Keratinocyte (primary cell): ENCODE results near the gene LHX4. TPM values are rescaled to one million over a fixed set of nuclear protein-coding genes. Genes with fewer than 3 reads are reported as not detected.

Experiments used
- DNase-seq: peaks from one replicate; pipeline ENCODE4 v3.0.0-alpha.2; 2011; ENCODE audit warnings: low read depth, missing footprints, low spot score
- FAIRE-seq: peaks from 2 replicates; lab custom pipeline; 2011; peaks lifted over from hg19 to GRCh38; lab: Jason Lieb, UNC
- H2AFZ ChIP-seq: 2 replicates; pipeline ENCODE4 v1.6.0; 2012; ENCODE audit warnings: low read length, control low read depth, inconsistent platforms; ENCODE audit not compliant: control insufficient read depth
- H3K27ac ChIP-seq: 2 replicates; pipeline ENCODE4 v1.5.1; 2011; ENCODE audit warnings: low read length; ENCODE audit not compliant: control insufficient read depth, insufficient read depth
- H3K27me3 ChIP-seq: 3 replicates; pipeline ENCODE4 v1.6.0; 2011; ENCODE audit warnings: low read length; ENCODE audit not compliant: control insufficient read depth, insufficient read depth; ENCODE audit errors: extremely low read depth
- H3K36me3 ChIP-seq, 2 experiments: 2 replicates in 1 of 2; 3 replicates in 1 of 2; pipeline ENCODE4 v1.5.1; 2011; ENCODE audit warnings: low read length in 2 of 2, mild to moderate bottlenecking in 1 of 2; ENCODE audit not compliant: control insufficient read depth in 2 of 2, insufficient read depth in 2 of 2; ENCODE audit errors: extremely low read depth in 1 of 2
- H3K4me1 ChIP-seq: 3 replicates; pipeline ENCODE4 v1.5.1; 2011; ENCODE audit warnings: low read length; ENCODE audit not compliant: control insufficient read depth, insufficient read depth; ENCODE audit errors: extremely low read depth
- H3K4me2 ChIP-seq: 3 replicates; pipeline ENCODE4 v1.6.0; 2011; ENCODE audit warnings: low read depth, low read length; ENCODE audit not compliant: control insufficient read depth, insufficient read depth; ENCODE audit errors: extremely low read depth
- H3K4me3 ChIP-seq, 3 experiments: fragments of 200-600 bp in 1 of 3; sonication (generic) in 1 of 3; 2 replicates in 2 of 3; 3 replicates in 1 of 3; pipeline ENCODE4 v1.5.1; 2011 to 2016; ENCODE audit warnings: low read length in 3 of 3, mild to moderate bottlenecking in 3 of 3, control low read depth in 2 of 3, inconsistent platforms in 1 of 3, low read depth in 1 of 3, mixed read lengths in 1 of 3, mixed run types in 1 of 3, moderate library complexity in 1 of 3; ENCODE audit not compliant: control insufficient read depth in 2 of 3, insufficient read depth in 2 of 3; ENCODE audit errors: extremely low read depth in 1 of 3
- H3K79me2 ChIP-seq: 2 replicates; pipeline ENCODE4 v1.6.0; 2012; ENCODE audit warnings: low read length; ENCODE audit not compliant: control insufficient read depth, insufficient read depth
- H3K9ac ChIP-seq: 3 replicates; pipeline ENCODE4 v1.6.0; 2011; ENCODE audit warnings: low read length; ENCODE audit not compliant: control insufficient read depth, insufficient read depth; ENCODE audit errors: extremely low read depth
- H3K9me1 ChIP-seq: 3 replicates; pipeline ENCODE4 v1.6.0; 2011; ENCODE audit warnings: low read length; ENCODE audit not compliant: control insufficient read depth, insufficient read depth; ENCODE audit errors: extremely low read depth
- H3K9me3 ChIP-seq: 2 replicates; pipeline ENCODE4 v1.5.1; 2012; ENCODE audit warnings: low read depth, low read length; ENCODE audit not compliant: control insufficient read depth
- H4K20me1 ChIP-seq: 3 replicates; pipeline ENCODE4 v1.6.0; 2011; ENCODE audit warnings: low read length; ENCODE audit not compliant: control insufficient read depth, insufficient read depth; ENCODE audit errors: extremely low read depth
- EZH2 ChIP-seq: IDR thresholded peaks from one replicate; pipeline ENCODE4 v1.6.1; 2012; ENCODE audit warnings: inconsistent platforms, mild to moderate bottlenecking, low read length, moderate library complexity
- dilution Hi-C: fragments of 300-500 bp; cut with MboI; formaldehyde crosslinking; loops from one replicate; pipeline ENCODE4 v1.7.0; 2020; ENCODE audit warnings: low sequenced_read_pairs; ENCODE audit not compliant: extremely low pct_ligation_motif_present
- polyA plus RNA-seq, 5 experiments: library from polyadenylated mRNA; depleted of rRNA in 3 of 5; stranded (reverse) in 3 of 5; stranded (forward) in 1 of 5; unstranded in 1 of 5; fragments of >200 nt; gene quantifications; 1 replicate in 1 of 5; 2 replicates in 3 of 5; 3 replicates in 1 of 5; pipeline versions ENCODE4 v1.2.1 to v1.2.3, GENCODE V29; 2011 to 2012; ENCODE audit warnings: missing spikeins in 2 of 5, low read depth in 1 of 5, low replicate concordance in 1 of 5
- TF ChIP-seq, protein P1 (sequence below), 3 experiments: IDR thresholded peaks in 1 of 3; conservative IDR thresholded peaks in 1 of 3; optimal IDR thresholded peaks in 1 of 3; 2 replicates in 2 of 3; 3 replicates in 1 of 3; pipeline versions ENCODE3 to v1.5.1; 2011; ENCODE audit warnings: low read length in 3 of 3, mild to moderate bottlenecking in 3 of 3, moderate library complexity in 2 of 3, control low read depth in 1 of 3, inconsistent platforms in 1 of 3; ENCODE audit not compliant: insufficient read depth in 2 of 3; ENCODE audit errors: extremely low read depth in 1 of 3

The LHX4 gene
- polyA plus RNA-seq, 1 donor (not counting 4 experiments of a cell fraction or from before 2014, with no cell fraction given): not detected

DNA sequence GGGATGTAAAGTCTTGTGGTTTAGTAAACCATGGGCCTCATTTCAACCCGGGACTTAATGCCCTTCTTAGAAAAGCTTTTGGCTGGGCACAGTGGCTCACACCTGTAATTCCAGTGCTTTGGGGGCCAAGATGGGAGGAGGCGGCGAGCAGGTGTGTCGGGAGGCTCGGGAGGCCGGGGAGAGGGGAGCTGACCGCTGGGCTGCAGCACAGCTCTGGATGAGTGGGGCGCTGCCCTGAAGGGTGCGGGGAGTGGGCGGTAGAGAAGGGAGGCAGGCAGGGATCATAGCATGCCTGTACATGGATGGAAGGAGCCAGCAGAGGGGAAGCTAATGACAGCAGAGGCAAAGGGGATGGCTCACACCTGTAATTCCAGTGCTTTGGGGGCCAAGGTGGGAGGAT, 31.0 kb downstream of the LHX4 start:
- Histone ChIP-seq H3K4me2 (no peak overlapping the region), H3K36me3 (no peaks in the 10 kb centered on the region), H3K4me1 (no peaks in the 10 kb centered on the region), H3K9ac (no peak overlapping the region), H3K4me3 (no peak overlapping the region), H2AFZ (no peak overlapping the region), H3K79me2 (no peaks in the 10 kb centered on the region), H3K9me1 (no peaks in the 10 kb centered on the region), H3K27ac (no peak overlapping the region), H3K9me3 (no peaks in the 10 kb centered on the region), H4K20me1 (no peaks in the 10 kb centered on the region), H3K27me3 (peaks cover 67% of the 10 kb centered on the region)
- no peak for TF ChIP-seq EZH2
- TF ChIP-seq, protein P1, sequence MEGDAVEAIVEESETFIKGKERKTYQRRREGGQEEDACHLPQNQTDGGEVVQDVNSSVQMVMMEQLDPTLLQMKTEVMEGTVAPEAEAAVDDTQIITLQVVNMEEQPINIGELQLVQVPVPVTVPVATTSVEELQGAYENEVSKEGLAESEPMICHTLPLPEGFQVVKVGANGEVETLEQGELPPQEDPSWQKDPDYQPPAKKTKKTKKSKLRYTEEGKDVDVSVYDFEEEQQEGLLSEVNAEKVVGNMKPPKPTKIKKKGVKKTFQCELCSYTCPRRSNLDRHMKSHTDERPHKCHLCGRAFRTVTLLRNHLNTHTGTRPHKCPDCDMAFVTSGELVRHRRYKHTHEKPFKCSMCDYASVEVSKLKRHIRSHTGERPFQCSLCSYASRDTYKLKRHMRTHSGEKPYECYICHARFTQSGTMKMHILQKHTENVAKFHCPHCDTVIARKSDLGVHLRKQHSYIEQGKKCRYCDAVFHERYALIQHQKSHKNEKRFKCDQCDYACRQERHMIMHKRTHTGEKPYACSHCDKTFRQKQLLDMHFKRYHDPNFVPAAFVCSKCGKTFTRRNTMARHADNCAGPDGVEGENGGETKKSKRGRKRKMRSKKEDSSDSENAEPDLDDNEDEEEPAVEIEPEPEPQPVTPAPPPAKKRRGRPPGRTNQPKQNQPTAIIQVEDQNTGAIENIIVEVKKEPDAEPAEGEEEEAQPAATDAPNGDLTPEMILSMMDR (optimal IDR thresholded peaks at IDR 0.05 in 1 of 3, IDR thresholded peaks at IDR 0.05 in 1 of 3, conservative IDR thresholded peaks at IDR 0.05 in 1 of 3; ENCODE audit: extremely low read depth in 1 of 3, insufficient read depth in 2 of 3, low read length in 3 of 3): no peak
- FAIRE-seq: no peak
- DNase-seq: no peak
- dilution Hi-C loops: no loop called here

DNA sequence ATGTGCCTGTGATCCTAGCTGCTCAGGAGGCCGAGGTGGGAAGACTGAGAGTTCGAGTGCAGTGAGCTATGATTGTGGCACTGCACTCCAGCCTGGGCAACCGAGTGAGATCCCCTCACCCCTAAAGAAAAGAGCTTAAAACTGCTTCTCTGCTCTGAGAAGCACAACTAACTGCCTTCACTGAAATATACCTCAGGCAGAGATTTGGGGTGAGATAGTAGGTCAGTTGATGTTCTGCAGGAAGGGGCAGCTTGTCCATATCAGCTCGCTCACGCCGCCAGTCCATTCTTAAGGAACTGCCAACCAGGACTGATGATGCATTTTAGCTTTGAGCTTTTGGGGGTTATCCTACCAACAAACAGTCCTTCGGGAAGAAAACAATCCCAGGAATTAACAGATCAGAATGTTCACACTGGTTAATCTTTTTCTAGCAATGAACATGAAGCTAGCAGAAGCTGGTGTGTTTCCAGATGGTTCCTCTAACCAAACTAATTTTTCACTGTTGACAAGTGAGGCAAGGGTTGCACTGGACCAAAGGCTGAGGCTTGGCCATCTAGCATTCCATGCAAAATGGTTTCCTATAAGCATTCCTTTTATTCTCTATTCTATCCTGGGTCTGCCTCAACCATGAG, 31.6 kb downstream of the LHX4 start:
- Histone ChIP-seq H3K9me3 (no peaks in the 10 kb centered on the region), H3K36me3 (no peaks in the 10 kb centered on the region), H3K9ac (no peak overlapping the region), H3K4me1 (no peaks in the 10 kb centered on the region), H3K9me1 (no peaks in the 10 kb centered on the region), H2AFZ (no peak overlapping the region), H3K4me2 (no peak overlapping the region), H3K27me3 (peaks cover 67% of the 10 kb centered on the region), H4K20me1 (no peaks in the 10 kb centered on the region), H3K27ac (no peak overlapping the region), H3K79me2 (no peaks in the 10 kb centered on the region), H3K4me3 (no peak overlapping the region)
- TF ChIP-seq, protein P1 (optimal IDR thresholded peaks at IDR 0.05 in 1 of 3, IDR thresholded peaks at IDR 0.05 in 1 of 3, conservative IDR thresholded peaks at IDR 0.05 in 1 of 3; ENCODE audit: extremely low read depth in 1 of 3, insufficient read depth in 2 of 3, low read length in 3 of 3): no peak
- TF ChIP-seq EZH2: no peak
- FAIRE-seq (no peak), DNase-seq (no peak)
- dilution Hi-C loops: no loop called here
